ENCODE results near the gene PSMG1.
A peak's percentile ranks its signal among the peaks of the same experiment; 100 is the strongest.

The PSMG1 gene

GRCh38 chr21:39153842-39154241 lies 29.4 kb downstream of the PSMG1 start:
- no peak for DNase-seq

GRCh38 chr21:39153373-39153772 lies 29.9 kb downstream of the PSMG1 start:
- DNase-seq: peak; percentile 16

- no peak for DNase-seq
Observed at GRCh38 chr21:39152271-39152670, 31.0 kb downstream of the PSMG1 start.

- no peak for DNase-seq
Observed at GRCh38 chr21:39150877-39151276, 32.4 kb downstream of the PSMG1 start.

GRCh38 chr21:39150316-39150715 lies 32.9 kb downstream of the PSMG1 start:
- DNase-seq: no peak

- DNase-seq: no peak
Observed at GRCh38 chr21:39149882-39150281, 33.4 kb downstream of the PSMG1 start.

- DNase-seq: no peak
Observed at GRCh38 chr21:39148975-39149374, 34.3 kb downstream of the PSMG1 start.

GRCh38 chr21:39144191-39144590 lies 39.1 kb downstream of the PSMG1 start:
- no peak for DNase-seq

GRCh38 chr21:39142972-39143371 lies 40.3 kb downstream of the PSMG1 start:
- no peak for DNase-seq

GRCh38 chr21:39141502-39141901 lies 41.7 kb downstream of the PSMG1 start:
- DNase-seq: peak; percentile 33

- peak; percentile 67 for DNase-seq
Observed at GRCh38 chr21:39137248-39138178, 45.7 kb downstream of the PSMG1 start.

GRCh38 chr21:39136711-39137110 lies 46.5 kb downstream of the PSMG1 start:
- DNase-seq: peak; percentile 82

GRCh38 chr21:39136138-39136537 lies 47.1 kb downstream of the PSMG1 start:
- peak; percentile 32 for DNase-seq

- DNase-seq: no peak
Observed at GRCh38 chr21:39134288-39134810, 48.9 kb downstream of the PSMG1 start.

GRCh38 chr21:39132248-39132647 lies 51.0 kb downstream of the PSMG1 start:
- no peak for DNase-seq

- DNase-seq: no peak
Observed at GRCh38 chr21:39131791-39132190, 51.5 kb downstream of the PSMG1 start.

GRCh38 chr21:39127506-39127905 lies 55.7 kb downstream of the PSMG1 start:
- DNase-seq: no peak

- DNase-seq: no peak
Observed at GRCh38 chr21:39126486-39126806, 56.8 kb downstream of the PSMG1 start.

- peak; percentile 67 for DNase-seq
Observed at GRCh38 chr21:39125752-39126485, 57.3 kb downstream of the PSMG1 start.

Measured in EL (cell line).